GM21515 (cell line): ENCODE data around the gene HUNK.

Experiments
- ATAC-seq: cut with Tn5 transposase; IDR thresholded peaks from one replicate; pipeline ENCODE4 v1.9.1; 2021; ENCODE audit not compliant: unreplicated experiment

Gene HUNK

GRCh38 chr21:31895077-31895835, 22.4 kb downstream of the HUNK start:
- ATAC-seq = no peak

- ATAC-seq = no peak
These were observed 23.2 kb downstream of the HUNK start for GRCh38 chr21:31896019-31896418.

DNA sequence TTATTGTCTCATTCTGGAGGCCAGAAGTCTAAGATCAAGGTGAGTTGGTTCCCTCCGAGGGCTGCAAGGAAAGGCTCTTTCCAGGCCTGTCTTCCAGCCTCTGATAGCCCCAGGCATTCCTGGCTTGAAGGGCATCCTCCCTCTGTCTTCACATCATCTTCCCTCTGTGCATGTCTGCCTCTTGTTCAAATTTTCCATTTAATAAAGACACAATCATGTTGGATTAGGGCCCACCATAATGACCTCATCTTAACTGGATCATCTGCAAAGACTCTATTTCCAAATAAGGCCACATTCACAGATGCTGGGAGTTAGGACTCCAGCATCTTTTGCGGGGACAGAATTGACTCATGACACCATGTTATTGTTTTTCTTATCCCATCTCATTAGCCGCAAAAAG, 24.5 kb downstream of the HUNK start:
- ATAC-seq = no peak

DNA sequence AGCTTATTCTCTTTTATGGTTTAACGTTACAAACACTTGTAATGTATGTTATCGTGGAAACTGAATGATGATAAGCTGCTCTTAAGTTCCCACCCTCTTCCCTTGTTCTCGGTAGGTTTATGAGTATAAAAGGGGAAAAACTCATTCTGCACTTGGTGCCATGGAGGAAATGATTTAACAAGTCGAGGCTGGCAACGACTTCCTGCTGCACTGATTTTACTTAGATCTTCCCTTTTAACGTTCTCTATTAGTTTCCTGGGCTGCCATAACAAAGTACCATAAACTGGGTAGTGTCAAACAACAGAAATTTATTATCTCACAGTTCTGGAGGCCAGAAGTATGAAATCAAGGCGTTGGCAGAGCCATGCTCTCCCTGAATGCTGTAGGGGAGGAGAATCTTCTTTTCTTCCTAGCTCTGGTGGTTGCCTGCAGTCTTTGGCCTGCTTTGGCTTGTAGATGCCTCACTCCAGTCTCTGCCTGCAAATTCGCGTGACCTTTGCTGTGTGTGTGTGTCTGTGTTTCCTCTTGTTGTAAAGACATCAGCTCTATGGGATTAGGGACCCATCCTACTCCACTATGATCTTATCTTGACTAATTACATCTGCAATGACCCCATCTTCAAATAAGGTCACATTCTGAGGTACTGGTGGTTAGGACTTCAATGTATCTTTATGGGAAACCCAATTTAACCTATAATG, 26.3 kb downstream of the HUNK start:
- ATAC-seq = no peak

GRCh38 chr21:31900121-31900895, 27.5 kb downstream of the HUNK start:
- no peak for ATAC-seq

GRCh38 chr21:31901315-31901714, 28.5 kb downstream of the HUNK start:
- no peak for ATAC-seq

DNA sequence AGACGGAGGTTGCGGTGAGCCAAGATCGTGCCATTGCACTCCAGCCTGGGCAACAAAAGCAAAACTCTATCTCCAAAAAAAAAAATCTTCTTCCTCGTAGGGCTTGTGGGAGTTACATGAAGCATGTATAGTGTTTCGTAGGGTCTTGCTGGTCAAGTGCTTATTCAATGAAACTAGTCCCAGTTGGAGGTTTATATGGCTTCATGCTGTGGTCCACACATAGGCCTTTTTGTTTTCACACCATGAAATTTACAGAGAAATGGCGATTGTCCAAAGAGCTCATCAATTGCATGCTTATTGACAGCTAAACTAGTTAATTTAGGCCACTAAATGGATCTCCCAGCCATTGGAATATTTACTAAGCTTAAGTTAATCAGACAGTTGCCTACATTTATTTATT, 29.6 kb downstream of the HUNK start:
- no peak for ATAC-seq

DNA sequence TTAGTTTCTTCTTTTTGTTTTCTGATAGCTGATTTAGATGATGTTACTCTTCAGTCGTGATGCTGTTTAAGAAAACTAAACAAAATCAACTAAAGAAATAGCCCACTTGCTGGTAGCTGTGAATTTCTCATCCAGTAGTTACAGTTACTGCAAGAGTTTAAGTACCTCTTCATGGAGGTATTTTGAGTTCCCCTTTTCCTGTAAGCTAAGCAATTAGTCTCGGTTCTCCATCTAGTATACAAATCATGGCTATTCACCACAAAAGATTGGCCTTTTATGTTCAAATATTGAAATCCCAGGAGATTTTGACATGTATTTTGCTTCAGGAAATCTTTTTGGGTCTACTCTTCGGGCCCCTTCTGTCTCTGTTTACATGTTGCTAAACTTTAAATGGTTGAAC, 31.1 kb downstream of the HUNK start:
- no peak for ATAC-seq

DNA sequence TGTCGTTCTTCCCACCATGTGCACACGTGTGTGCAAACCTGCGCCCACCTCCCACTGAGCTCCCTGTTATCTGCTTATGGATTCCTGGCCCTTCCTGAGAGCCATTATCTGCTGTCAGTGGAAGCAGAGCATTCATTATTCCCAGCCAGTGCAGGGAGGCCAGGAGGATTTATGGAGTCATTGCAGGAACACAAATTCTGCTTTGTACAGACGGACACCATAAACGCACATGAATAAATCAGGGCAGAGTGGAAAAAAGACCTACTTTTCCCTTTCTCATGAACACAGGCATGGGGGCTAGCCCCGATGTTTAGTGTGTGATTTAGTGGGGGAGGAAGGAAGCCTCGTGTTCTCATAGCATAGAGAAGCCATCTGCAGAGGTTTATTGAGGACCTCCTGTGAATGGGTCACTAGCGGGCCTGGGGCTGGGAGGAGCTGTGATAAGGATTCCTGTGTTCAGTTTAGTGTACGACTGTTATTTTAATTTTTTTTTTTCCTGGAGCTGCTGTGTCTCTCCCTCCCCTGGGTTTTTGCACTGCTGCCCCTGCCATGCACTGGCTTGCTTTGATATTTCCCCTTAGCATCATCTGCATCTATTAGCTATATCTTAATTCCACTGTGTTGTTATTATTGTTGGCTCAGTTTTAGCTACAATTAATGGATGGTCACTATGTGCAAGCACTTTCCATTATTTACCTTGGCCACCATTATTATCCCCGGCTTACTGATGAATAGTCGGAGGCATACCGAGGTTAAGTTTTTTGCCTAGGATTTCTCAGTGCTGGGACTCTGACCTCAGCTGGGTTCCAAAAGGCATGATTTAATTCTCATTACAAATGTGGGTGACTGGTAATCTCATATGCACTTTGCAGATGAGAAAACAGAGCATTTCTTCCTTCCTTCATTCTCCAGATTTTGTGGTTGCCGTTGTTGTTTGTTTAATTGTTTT, 33.0 kb downstream of the HUNK start:
- ATAC-seq = no peak

DNA sequence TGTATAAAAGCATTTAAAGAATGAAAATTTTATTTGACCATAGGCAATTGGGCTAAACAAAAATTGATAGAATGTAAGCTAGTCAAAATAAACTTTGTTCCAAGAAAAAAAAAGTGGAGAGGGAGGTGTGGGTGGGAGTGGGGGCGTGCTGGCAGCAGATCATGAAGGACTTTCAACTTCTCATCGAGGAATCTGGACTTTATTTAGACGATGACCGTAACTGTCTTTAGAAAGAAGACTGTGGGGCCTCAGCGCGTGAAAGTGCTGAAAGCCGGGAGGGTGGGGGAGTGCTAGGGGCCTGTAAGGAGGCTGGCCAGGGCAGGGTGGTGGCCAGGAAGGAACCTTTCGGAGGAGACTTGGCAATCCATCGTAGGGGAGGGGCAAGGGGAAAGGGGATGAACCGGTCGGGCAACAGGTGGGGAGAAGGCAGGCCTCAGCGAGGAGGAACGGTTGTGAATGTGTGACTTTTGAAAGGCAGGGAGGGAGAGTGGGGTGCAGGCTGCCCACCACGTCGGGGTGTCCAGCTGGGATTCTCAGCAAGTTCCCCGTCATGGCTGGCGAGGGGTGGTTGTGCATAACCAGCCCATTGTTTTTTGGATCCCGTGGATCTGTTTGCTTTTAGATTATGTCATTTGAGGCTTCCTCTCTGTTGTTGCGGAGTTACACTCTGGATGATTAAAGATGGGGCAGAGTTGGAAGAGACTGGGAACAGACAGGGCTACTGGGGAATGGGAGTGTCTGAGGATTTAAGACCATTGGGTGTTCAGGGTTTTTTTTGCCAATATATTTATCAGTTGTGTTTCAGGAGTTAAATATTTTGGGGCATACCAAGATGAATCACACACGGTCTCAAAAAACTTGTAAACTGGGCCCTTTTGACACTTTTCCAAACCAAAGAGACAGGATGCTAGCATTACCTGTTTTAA, 35.5 kb downstream of the HUNK start:
- ATAC-seq = no peak

GRCh38 chr21:31909153-31910073, 36.6 kb downstream of the HUNK start:
- ATAC-seq = no peak

- no peak for ATAC-seq
These were observed 37.3 kb downstream of the HUNK start for GRCh38 chr21:31910074-31910470.

DNA sequence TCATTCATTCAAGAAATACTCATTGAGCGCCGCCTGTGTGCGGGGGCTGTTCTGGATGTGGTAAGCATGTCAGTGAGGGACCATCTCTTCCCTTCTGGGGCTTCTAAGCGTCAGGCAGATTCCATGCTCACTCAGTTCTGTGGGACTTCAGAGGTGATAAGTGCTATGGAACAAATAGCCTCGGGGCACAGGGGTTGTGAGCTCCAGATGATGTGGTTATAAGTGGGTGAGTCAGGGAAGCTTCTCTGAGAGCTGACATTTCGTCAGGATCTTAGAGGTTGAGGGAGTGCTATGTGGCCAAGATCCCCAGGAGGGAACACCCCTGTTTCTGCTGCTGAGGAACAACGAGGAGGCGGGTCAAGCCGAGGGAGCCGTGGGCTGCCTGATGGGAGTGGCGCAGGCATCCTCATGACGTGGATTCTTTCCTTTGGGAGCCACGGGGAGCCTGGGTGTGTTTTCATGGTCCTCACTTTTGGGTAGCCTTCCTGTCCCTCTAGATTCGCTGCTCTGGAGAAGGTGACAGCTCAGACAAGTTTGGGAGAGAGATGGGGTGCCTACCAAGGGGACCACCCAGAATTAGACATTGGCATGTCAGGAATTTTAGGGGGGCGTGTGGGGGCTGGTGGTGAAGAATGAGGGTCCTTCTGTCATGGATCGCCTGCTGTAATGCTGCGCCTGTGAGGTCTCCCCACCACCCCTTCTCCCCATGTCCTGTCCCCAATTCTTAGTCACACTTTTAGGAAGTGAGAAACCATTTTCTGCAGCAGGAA, 38.5 kb downstream of the HUNK start:
- ATAC-seq = no peak

GRCh38 chr21:31912501-31912900, 39.7 kb downstream of the HUNK start:
- no peak for ATAC-seq

DNA sequence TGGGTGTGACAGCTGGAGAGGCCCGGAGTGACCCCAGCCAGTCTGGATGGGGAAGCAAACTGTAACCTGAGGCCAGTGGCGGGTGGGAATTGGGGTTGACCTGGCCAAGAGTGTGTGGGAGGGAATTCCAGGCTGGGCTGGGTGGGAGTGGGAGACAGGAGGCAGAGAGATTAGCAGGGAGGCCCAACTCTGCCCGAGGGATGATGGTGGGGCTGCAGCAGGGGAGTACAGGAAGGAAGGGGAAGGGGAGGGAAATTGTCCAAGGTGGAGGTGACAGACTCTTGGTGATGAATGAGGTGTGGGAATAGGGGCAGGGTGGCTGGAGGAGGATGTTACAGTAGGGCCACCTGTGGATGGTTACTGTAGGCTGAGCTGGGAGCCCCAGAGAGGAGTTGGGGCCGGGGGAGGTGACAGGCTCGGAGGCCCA, 40.4 kb downstream of the HUNK start:
- no peak for ATAC-seq

GRCh38 chr21:31914472-31914871, 41.7 kb downstream of the HUNK start:
- ATAC-seq = no peak

DNA sequence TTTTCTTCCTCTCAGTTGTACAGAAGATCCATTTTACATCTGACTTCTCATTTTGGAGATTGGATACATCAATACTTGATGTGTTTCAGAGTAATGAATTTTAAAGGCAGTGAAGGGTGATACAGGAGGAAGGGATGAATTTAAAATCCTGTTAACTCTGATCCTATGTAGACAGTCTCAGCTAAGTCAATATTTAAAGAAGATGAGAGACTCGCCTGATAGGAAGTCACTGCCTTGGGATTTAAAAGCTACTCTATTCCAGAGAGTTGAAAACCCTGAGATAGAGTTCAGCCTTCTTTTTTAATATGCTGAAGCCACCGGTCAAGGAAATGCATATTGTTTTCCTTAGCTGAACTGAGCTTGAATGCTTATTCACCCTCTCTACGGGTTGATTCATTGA, 42.7 kb downstream of the HUNK start:
- ATAC-seq = no peak

- ATAC-seq = no peak
These were observed 44.3 kb downstream of the HUNK start for GRCh38 chr21:31917108-31917507.
